NT2/D1 (cell line): Measurements from ENCODE around the gene C19orf12.

Experiments used
- SUZ12 ChIP-seq: IDR thresholded peaks from 2 replicates; pipeline ENCODE4 v1.6.1; 2011; ENCODE audit not compliant: insufficient read length, insufficient read depth; ENCODE audit errors: extremely low read depth
- YY1 ChIP-seq: IDR thresholded peaks from 2 replicates; pipeline ENCODE4 v1.6.1; 2011; ENCODE audit not compliant: insufficient read length, insufficient read depth
- ZNF274 ChIP-seq: IDR thresholded peaks from 2 replicates; pipeline ENCODE4 v1.6.1; 2011; ENCODE audit warnings: mild to moderate bottlenecking, low read depth, low read length

GRCh38 chr19:29653398-29653797 lies 61.7 kb downstream of the C19orf12 start:
- TF ChIP-seq ZNF274: no peak
- TF ChIP-seq SUZ12: no peak
- TF ChIP-seq YY1: no peak
